ENCODE results near the gene TANK.

GRCh38 chr2:161239326-161240109 lies 79.3 kb downstream of the TANK start:
- TF ChIP-seq CTCF (conservative IDR thresholded peaks at IDR 0.05; ENCODE audit: low read length) (no peak), EZH2phosphoT487 (IDR thresholded peaks at IDR 0.05; ENCODE audit: borderline replicate concordance, low read depth, low read length) (no peak)

Data from OCI-LY7 (cell line).